H1 (cell line): ENCODE measurements around the gene ARSI. TPM values are rescaled to one million over a fixed set of nuclear protein-coding genes. Genes with fewer than 3 reads are reported as not detected.

Source experiments
- JUND ChIP-seq: IDR thresholded peaks from 2 replicates; pipeline ENCODE4 v1.6.1; 2011; ENCODE audit warnings: mild to moderate bottlenecking, improper control_type of control experiment, low read length
- SP2 ChIP-seq: IDR thresholded peaks from 2 replicates; pipeline ENCODE4 v1.6.1; 2012; ENCODE audit warnings: mild to moderate bottlenecking, low read length, inconsistent platforms
- polyA plus RNA-seq, 7 experiments: library from polyadenylated mRNA; depleted of rRNA in 3 of 7; stranded (reverse) in 5 of 7; unstranded in 2 of 7; fragments of >200 nt in 5 of 7; fragments of 200-250 nt in 2 of 7; gene quantifications; 1 replicate in 5 of 7; 2 replicates in 1 of 7; 4 replicates in 1 of 7; pipeline versions ENCODE4 v1.2.1 to v1.2.3, GENCODE V29; 2011 to 2013; ENCODE audit warnings: missing spikeins in 2 of 7, mixed read lengths in 2 of 7
- total RNA-seq: library from RNA; stranded (reverse); fragmentation: NEBNext Ultra II Directional; extraction: Animal tissue kit (Norgen Biotek cat#: 25700); gene quantifications from 2 replicates; pipeline ENCODE4 v1.2.1, GENCODE V29; 2021
- TF ChIP-seq, protein P1 (sequence below): fragments of 300-600 bp; sonication (generic); IDR thresholded peaks from 2 replicates; pipeline ENCODE4 v1.7.1; 2012; ENCODE audit warnings: low read length, moderate library complexity, mild to moderate bottlenecking, inconsistent platforms; ENCODE audit not compliant: insufficient replicate concordance

The ARSI gene
- total and polyA plus RNA-seq, 2 of the 8 experiments (the other 6 are each of a cell fraction or from before 2014, with no cell fraction given) = 4.5 to 6.7 TPM

DNA sequence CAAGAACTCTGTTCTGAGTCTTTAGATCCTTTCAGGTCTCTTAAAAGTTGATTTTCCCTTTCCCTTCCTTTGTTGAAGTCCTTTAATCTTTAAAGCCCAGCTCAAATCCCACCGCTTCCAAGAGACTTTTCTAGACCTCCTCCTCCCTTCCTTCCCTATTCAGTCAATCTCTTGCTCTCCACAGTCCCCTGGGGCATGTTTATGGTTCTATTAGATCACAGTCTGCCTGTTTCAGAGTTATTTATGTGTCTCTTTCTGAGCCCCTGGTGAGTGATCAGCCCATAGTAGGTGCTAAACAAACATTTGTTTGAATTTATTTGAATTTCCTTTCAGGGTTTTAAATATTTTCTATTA is 7.2 kb upstream of the ARSI start (continued):
- no peak for TF ChIP-seq JUND
- no peak for TF ChIP-seq SP2
- TF ChIP-seq, protein P1, sequence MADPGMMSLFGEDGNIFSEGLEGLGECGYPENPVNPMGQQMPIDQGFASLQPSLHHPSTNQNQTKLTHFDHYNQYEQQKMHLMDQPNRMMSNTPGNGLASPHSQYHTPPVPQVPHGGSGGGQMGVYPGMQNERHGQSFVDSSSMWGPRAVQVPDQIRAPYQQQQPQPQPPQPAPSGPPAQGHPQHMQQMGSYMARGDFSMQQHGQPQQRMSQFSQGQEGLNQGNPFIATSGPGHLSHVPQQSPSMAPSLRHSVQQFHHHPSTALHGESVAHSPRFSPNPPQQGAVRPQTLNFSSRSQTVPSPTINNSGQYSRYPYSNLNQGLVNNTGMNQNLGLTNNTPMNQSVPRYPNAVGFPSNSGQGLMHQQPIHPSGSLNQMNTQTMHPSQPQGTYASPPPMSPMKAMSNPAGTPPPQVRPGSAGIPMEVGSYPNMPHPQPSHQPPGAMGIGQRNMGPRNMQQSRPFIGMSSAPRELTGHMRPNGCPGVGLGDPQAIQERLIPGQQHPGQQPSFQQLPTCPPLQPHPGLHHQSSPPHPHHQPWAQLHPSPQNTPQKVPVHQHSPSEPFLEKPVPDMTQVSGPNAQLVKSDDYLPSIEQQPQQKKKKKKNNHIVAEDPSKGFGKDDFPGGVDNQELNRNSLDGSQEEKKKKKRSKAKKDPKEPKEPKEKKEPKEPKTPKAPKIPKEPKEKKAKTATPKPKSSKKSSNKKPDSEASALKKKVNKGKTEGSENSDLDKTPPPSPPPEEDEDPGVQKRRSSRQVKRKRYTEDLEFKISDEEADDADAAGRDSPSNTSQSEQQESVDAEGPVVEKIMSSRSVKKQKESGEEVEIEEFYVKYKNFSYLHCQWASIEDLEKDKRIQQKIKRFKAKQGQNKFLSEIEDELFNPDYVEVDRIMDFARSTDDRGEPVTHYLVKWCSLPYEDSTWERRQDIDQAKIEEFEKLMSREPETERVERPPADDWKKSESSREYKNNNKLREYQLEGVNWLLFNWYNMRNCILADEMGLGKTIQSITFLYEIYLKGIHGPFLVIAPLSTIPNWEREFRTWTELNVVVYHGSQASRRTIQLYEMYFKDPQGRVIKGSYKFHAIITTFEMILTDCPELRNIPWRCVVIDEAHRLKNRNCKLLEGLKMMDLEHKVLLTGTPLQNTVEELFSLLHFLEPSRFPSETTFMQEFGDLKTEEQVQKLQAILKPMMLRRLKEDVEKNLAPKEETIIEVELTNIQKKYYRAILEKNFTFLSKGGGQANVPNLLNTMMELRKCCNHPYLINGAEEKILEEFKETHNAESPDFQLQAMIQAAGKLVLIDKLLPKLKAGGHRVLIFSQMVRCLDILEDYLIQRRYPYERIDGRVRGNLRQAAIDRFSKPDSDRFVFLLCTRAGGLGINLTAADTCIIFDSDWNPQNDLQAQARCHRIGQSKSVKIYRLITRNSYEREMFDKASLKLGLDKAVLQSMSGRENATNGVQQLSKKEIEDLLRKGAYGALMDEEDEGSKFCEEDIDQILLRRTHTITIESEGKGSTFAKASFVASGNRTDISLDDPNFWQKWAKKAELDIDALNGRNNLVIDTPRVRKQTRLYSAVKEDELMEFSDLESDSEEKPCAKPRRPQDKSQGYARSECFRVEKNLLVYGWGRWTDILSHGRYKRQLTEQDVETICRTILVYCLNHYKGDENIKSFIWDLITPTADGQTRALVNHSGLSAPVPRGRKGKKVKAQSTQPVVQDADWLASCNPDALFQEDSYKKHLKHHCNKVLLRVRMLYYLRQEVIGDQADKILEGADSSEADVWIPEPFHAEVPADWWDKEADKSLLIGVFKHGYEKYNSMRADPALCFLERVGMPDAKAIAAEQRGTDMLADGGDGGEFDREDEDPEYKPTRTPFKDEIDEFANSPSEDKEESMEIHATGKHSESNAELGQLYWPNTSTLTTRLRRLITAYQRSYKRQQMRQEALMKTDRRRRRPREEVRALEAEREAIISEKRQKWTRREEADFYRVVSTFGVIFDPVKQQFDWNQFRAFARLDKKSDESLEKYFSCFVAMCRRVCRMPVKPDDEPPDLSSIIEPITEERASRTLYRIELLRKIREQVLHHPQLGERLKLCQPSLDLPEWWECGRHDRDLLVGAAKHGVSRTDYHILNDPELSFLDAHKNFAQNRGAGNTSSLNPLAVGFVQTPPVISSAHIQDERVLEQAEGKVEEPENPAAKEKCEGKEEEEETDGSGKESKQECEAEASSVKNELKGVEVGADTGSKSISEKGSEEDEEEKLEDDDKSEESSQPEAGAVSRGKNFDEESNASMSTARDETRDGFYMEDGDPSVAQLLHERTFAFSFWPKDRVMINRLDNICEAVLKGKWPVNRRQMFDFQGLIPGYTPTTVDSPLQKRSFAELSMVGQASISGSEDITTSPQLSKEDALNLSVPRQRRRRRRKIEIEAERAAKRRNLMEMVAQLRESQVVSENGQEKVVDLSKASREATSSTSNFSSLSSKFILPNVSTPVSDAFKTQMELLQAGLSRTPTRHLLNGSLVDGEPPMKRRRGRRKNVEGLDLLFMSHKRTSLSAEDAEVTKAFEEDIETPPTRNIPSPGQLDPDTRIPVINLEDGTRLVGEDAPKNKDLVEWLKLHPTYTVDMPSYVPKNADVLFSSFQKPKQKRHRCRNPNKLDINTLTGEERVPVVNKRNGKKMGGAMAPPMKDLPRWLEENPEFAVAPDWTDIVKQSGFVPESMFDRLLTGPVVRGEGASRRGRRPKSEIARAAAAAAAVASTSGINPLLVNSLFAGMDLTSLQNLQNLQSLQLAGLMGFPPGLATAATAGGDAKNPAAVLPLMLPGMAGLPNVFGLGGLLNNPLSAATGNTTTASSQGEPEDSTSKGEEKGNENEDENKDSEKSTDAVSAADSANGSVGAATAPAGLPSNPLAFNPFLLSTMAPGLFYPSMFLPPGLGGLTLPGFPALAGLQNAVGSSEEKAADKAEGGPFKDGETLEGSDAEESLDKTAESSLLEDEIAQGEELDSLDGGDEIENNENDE = no peak
